Measurements from ENCODE around the gene CKAP2.

GRCh38 chr13:52421216-52421615 lies 34.1 kb upstream of the CKAP2 start:
- no peak for TF ChIP-seq ZNF274 (IDR thresholded peaks at IDR 0.05; ENCODE audit: low read depth, low read length)
- TF ChIP-seq YY1 (IDR thresholded peaks at IDR 0.05; ENCODE audit: insufficient read depth, insufficient read length) = no peak
